Amygdala (tissue), 56 donors: ENCODE data around the gene DGKB.
A peak's percentile ranks its signal among the peaks of the same experiment; 100 is the strongest.

ENCODE experiments used
- DNase-seq, 56 donors: peaks; one replicate each; lab custom pipeline; 2025; lab: John Stamatoyannopoulos, UW

Gene DGKB

GRCh38 chr7:14826426-14826825 lies 76.1 kb downstream of the DGKB start:
- DNase-seq, result no peak

- DNase-seq, result no peak
Measured at GRCh38 chr7:14825912-14826311, 76.6 kb downstream of the DGKB start.

- no peak for DNase-seq
Measured at GRCh38 chr7:14822481-14822854, 80.1 kb downstream of the DGKB start.

- no peak for DNase-seq
Measured at GRCh38 chr7:14821757-14822480, 80.6 kb downstream of the DGKB start.

GRCh38 chr7:14818871-14819270 lies 83.7 kb downstream of the DGKB start:
- DNase-seq, result no peak

GRCh38 chr7:14817829-14818614 lies 84.5 kb downstream of the DGKB start:
- DNase-seq, result no peak

GRCh38 chr7:14807507-14807906 lies 95.0 kb downstream of the DGKB start:
- no peak for DNase-seq

GRCh38 chr7:14806891-14807290 lies 95.7 kb downstream of the DGKB start:
- DNase-seq, result no peak

- DNase-seq, result no peak
Measured at GRCh38 chr7:14805105-14805719, 97.3 kb downstream of the DGKB start.

GRCh38 chr7:14800664-14801063 lies 101.9 kb downstream of the DGKB start:
- DNase-seq, result no peak

- no peak for DNase-seq
Measured at GRCh38 chr7:14793151-14793550, 109.4 kb downstream of the DGKB start.

GRCh38 chr7:14787551-14787950 lies 115.0 kb downstream of the DGKB start:
- DNase-seq, result no peak

- peak in 1 of 56 donors; percentile 1 for DNase-seq
Measured at GRCh38 chr7:14786314-14786895, 116.1 kb downstream of the DGKB start.

GRCh38 chr7:14777806-14778205 lies 124.7 kb downstream of the DGKB start:
- DNase-seq, result no peak

- DNase-seq, result no peak
Measured at GRCh38 chr7:14776266-14776665, 126.3 kb downstream of the DGKB start.

- DNase-seq, result no peak
Measured at GRCh38 chr7:14773729-14774271, 128.8 kb downstream of the DGKB start.

GRCh38 chr7:14770614-14771013 lies 131.9 kb downstream of the DGKB start:
- DNase-seq, result no peak

GRCh38 chr7:14769261-14769660 lies 133.3 kb downstream of the DGKB start:
- DNase-seq, result no peak

- no peak for DNase-seq
Measured at GRCh38 chr7:14767716-14768425, 134.7 kb downstream of the DGKB start.

- no peak for DNase-seq
Measured at GRCh38 chr7:14766747-14767146, 135.8 kb downstream of the DGKB start.
